Astrocyte of the spinal cord (primary cell): ENCODE results near the gene EIF3C.
"Not testable (repeated sequence)": the region's sequence is repeated elsewhere in the genome, so short reads cannot be mapped to it uniquely, and the experiment has no call there.

Source experiments
- DNase-seq: peaks from one replicate; pipeline ENCODE4 v3.0.0; 2011; ENCODE audit warnings: low read depth, low spot score
- H3K4me3 ChIP-seq: 2 replicates; pipeline ENCODE4 v1.5.1; 2011; ENCODE audit warnings: low read depth, mild to moderate bottlenecking, low read length, moderate library complexity
- in situ Hi-C: cut with HindIII; loops from 2 replicates; pipeline ENCODE4 v1.10.0; 2017; ENCODE audit warnings: low sequenced_read_pairs

Gene EIF3C

GRCh38 chr16:28740631-28741030, 29.4 kb downstream of the EIF3C start:
- in situ Hi-C loops, DNase-seq, H3K4me3 ChIP-seq: not testable (repeated sequence)

GRCh38 chr16:28741295-28741694, 30.0 kb downstream of the EIF3C start:
- in situ Hi-C loops, DNase-seq: not testable (repeated sequence)

GRCh38 chr16:28746618-28747350, 35.5 kb downstream of the EIF3C start:
- H3K4me3 ChIP-seq, DNase-seq, in situ Hi-C loops: not testable (repeated sequence)

More at GRCh38 chr16:28741295-28741694, 30.0 kb downstream of the EIF3C start:
- not testable (repeated sequence) for H3K4me3 ChIP-seq

GRCh38 chr16:28749997-28750465, 38.8 kb downstream of the EIF3C start:
- H3K4me3 ChIP-seq, DNase-seq, in situ Hi-C loops: not testable (repeated sequence)

- H3K4me3 ChIP-seq, in situ Hi-C loops, DNase-seq: not testable (repeated sequence)
These were observed 39.3 kb downstream of the EIF3C start for GRCh38 chr16:28750469-28751067.

- in situ Hi-C loops, DNase-seq, H3K4me3 ChIP-seq: not testable (repeated sequence)
These were observed 40.2 kb downstream of the EIF3C start, which contains the start of gene NPIPB9 for GRCh38 chr16:28751487-28751886. NPIPB9 (plus strand) TSS chr16:28751787.

- DNase-seq, H3K4me3 ChIP-seq, in situ Hi-C loops: not testable (repeated sequence)
These were observed 70.4 kb downstream of the EIF3C start for GRCh38 chr16:28781697-28782096.

GRCh38 chr16:28782357-28782756, 71.1 kb downstream of the EIF3C start:
- in situ Hi-C loops, H3K4me3 ChIP-seq, DNase-seq: not testable (repeated sequence)
